ENCODE results near the gene THYN1.
A peak's percentile ranks its signal among the peaks of the same experiment; 100 is the strongest.
"Not testable (repeated sequence)": the region's sequence is repeated elsewhere in the genome, so short reads cannot be mapped to it uniquely, and the experiment has no call there.

The THYN1 gene

GRCh38 chr11:134275534-134276395 lies 22.6 kb upstream of the THYN1 start, which contains the start of gene GLB1L3:
GLB1L3 (plus strand) TSS chr11:134276379; CDS start chr11:134276741, 362 bp downstream.
- peak; percentile 62 to 67 for DNase-seq (ENCODE audit: low read depth in 1 of 2, low spot score in 1 of 2)

- no peak for DNase-seq (ENCODE audit: low read depth in 1 of 2, low spot score in 1 of 2)
These were observed 22.0 kb upstream of the THYN1 start for GRCh38 chr11:134275188-134275533.

DNA sequence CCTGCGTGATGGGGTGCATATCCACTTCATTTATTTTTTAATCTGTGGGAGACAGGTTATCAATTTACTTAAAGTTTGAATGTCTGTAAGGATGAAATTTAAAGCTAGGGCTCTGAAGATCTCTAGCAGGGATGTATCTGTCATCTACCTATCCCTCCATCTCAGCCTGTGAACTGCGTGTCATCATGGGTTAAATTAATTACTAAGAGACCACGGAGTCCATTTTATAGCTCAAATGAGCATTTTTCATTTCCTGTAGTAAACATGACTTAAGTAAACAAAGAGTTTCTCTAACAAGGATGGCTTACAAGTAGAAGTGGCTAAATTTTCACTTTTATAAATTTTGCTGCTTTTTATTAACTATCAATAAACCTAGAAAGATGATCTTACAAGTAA lies 20.2 kb upstream of the THYN1 start:
- DNase-seq (ENCODE audit: low read depth in 1 of 2, low spot score in 1 of 2): no peak

- DNase-seq (ENCODE audit: low read depth in 1 of 2, low spot score in 1 of 2): no peak
These were observed 19.5 kb upstream of the THYN1 start for GRCh38 chr11:134272381-134273316.

DNA sequence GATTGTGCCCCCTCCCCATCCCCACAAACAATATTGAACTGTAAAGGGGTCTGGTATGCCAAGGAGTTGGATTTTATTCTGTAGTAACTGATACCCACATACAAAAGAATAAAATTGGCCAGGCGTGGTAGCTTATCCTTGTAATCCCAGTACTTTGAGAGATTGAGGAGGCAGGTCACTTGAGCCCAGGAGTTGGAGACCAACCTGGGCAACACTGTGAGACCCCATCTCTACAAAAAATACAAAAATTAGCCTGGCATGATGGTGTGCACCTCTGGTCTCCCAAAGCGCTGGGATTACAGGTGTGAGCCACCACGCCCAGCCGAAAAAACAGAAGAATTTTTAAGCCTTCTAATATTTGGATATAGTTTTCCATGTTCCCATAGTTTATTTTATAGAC lies 18.8 kb upstream of the THYN1 start:
- DNase-seq (ENCODE audit: low read depth in 1 of 2, low spot score in 1 of 2): no peak

- no peak for DNase-seq (ENCODE audit: low read depth in 1 of 2, low spot score in 1 of 2)
These were observed 17.1 kb upstream of the THYN1 start for GRCh38 chr11:134270250-134270714.

- DNase-seq (ENCODE audit: low read depth in 1 of 2, low spot score in 1 of 2): no peak
These were observed 14.8 kb upstream of the THYN1 start for GRCh38 chr11:134267966-134268365.

DNA sequence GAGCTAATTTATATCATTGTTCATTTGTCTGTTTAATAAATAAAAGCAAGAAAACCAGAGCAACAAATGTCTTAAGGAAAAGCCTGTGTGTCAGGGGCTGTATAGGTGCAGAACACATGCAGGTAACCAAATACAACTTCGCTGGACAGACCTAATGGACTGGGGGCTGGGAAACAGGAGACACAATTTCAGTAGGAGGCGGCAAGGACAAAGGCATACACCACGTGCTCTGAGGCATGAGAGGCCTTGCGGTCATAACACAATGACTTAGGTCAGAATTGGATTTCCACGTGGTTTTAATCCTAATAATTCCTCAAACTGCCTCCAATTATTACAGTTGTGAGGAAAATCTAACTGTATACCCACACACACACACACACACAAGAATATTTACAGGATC lies 14.3 kb upstream of the THYN1 start:
- DNase-seq (ENCODE audit: low read depth in 1 of 2, low spot score in 1 of 2): no peak

GRCh38 chr11:134266841-134267251 lies 13.7 kb upstream of the THYN1 start:
- no peak for DNase-seq (ENCODE audit: low read depth in 1 of 2, low spot score in 1 of 2)

- DNase-seq (ENCODE audit: low read depth in 1 of 2, low spot score in 1 of 2): no peak
These were observed 13.3 kb upstream of the THYN1 start for GRCh38 chr11:134266440-134266839.

DNA sequence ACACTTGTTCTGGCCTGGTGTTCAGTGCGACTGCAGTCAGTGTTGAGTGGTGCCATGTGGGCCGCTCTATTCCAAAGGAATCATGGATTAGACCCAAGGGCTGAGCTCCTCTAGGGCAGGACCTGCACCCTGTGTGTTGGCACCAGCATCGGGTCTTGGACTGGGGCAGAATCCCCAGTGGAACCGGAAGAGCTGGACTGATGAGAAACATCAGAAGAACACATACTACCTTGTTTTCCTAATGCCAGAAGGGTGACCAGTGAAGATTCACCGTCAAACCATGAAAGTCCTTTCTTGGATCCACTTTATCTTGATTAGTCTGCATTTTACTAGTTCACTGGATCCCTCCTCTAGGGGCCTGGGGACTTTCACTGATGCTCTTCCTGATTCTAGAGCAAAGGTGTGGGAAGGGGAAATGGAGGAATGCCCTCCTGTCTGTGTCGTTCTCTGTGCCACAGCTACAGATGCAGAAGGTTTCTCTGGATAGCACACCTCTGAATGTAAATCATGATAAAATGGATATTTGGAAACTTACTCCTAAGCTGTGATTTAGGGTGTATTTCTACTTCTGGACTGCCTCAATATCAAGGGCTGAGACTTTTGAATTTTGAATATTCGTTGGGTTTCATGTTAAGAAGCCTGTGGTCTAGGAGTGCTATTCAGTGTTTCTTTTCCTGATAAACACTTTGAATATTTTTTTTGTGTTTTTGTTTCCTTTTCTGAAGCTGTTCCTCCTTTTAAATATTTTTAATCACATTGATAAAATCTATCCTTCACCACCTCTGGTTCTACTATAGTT lies 12.0 kb upstream of the THYN1 start:
- DNase-seq (ENCODE audit: low read depth in 1 of 2, low spot score in 1 of 2): no peak

DNA sequence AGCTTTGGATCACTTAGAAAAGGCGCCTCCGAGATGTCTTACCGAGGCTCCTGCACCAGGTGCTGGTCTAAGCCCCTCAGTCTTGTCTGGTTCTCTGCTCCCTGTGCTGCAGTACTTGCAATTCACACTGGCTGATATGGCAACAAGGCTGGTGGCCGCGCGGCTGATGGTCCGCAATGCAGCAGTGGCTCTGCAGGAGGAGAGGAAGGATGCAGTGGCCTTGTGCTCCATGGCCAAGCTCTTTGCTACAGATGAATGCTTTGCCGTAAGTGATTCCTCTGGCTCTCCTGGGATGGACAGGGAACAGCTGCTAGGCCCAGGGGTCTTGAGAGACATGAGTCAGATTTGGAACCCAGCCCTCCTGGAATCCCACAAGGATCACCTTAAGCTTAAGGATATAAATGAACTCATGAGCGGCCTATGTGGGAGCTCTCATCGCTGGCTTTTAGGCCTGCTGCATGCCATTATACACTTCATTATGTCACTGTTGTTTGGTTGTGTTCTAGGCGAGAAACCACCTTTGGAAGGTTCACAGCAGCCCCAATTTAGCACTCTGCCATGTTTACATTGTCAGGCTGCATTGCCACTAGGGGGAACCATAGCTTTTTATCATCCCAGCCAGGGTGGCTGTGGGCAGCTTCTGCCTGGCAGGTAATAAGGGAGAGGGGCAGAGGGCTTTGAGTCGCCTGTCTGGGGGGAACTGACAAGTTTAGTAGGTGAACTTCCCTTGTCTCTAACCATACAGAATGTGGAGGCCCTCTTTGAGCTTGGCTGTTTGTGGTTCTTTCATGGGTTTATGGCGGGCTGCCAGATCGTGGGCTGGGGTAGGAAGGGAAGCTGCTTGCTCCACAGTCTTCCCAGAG lies 8.7 kb upstream of the THYN1 start:
- no peak for DNase-seq (ENCODE audit: low read depth in 1 of 2, low spot score in 1 of 2)

DNA sequence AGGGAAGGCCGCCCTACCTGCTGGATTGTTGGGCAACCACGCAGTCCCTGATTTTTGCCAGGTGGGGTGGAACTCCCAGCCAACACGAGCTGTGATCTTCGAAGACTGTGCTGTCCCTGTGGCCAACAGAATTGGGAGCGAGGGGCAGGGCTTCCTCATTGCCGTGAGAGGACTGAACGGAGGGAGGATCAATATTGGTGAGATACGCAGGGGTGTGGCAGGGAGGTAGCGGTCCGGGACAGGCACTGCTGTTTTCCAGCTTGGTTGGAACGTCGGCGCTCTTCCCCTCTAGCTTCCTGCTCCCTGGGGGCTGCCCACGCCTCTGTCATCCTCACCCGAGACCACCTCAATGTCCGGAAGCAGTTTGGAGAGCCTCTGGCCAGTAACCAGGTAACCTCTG lies 7.8 kb upstream of the THYN1 start:
- no peak for DNase-seq (ENCODE audit: low read depth in 1 of 2, low spot score in 1 of 2)

DNA sequence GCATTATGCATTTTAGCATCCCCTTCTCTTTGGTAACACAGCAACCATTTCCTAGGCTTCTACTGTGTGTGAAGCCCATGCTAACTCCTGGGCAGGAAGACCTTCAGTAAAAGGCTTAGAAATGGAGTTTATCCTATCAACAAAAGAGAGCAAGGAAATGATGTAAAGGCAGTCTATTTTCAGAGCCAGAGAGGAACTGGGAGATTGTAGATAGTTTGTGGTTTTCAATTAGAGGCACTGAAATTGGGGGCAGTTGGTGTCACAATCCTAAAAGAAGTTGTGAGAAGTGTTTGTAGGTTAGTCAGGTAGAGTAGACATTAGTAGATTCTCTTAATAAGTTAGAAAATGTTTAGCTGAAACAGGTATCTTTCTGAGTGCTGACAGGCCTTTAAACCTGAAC lies 7.4 kb upstream of the THYN1 start:
- DNase-seq (ENCODE audit: low read depth in 1 of 2, low spot score in 1 of 2): no peak

DNA sequence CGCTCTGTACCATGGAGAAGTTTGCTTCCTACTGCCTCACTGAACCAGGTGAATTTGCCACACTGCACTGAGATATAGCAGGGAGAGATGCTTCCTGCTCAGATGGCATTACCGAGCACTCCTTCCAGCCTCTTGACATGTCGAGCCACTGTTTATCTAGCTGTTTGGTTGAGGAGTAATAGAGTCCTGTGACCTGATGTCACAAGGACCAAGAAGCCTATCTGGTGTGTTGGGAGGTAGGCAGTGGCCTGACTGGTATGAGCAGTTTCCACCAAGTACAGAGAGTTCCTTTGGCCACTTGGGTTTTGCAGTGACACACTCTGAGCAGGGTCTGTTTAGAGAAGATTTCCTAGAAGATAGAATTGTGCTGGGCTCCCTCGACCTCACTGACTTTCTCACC lies 5.4 kb upstream of the THYN1 start:
- no peak for DNase-seq (ENCODE audit: low read depth in 1 of 2, low spot score in 1 of 2)

DNA sequence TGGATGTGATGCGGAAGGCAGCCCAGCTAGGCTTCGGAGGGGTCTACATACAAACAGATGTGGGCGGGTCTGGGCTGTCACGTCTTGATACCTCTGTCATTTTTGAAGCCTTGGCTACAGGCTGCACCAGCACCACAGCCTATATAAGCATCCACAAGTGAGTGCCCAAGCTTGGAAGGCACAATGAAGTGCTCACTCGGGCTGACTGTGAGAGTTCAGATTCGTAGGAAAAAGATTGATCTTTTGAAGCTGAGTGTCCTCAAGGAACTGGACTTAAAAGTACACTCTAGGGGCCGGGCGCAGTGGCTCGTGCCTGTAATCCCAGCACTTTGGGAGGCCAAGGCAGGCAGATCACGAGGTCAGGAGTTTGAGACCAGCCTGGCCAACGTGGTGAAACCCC lies 3.9 kb upstream of the THYN1 start:
- no peak for DNase-seq (ENCODE audit: low read depth in 1 of 2, low spot score in 1 of 2)

GRCh38 chr11:134255184-134255561 lies 2.0 kb upstream of the THYN1 start:
- not testable (repeated sequence) for DNase-seq (ENCODE audit: low read depth in 1 of 2, low spot score in 1 of 2)

DNA sequence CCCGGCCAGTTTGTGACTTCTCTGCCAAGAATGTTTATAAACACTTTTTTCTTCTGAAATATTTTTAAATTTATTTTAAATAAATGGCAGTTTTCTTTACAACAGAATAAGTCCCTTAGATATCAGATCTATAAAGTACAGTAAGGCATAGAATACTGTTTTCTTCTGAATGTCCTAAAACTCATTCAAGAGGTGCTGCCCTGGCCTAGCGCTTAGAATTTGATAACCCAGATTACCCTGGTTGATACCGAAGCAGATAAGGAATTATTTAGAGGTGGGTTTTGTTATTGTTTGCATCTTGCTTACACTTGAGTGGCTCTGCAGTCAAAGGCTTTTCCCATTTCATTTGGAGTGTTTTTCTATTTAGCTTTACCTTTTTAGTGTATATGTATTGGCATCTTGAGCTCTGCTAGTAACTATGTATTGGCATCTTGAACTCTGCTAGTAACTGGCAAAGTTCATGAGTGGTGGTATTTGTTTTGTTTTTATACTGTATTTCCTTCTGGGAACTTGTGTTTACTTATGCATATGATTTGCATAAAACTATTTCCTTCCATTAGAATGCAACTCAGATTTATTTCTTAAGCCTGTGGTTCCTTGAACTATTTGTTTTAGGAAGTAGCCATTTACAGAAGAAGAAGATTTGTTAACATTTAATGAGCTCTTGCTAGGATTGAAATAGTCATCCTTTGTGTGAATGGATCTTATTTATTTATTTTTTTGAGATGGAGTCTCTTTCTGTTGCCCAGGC lies 1.5 kb upstream of the THYN1 start:
- DNase-seq (ENCODE audit: low read depth in 1 of 2, low spot score in 1 of 2): no peak

DNA sequence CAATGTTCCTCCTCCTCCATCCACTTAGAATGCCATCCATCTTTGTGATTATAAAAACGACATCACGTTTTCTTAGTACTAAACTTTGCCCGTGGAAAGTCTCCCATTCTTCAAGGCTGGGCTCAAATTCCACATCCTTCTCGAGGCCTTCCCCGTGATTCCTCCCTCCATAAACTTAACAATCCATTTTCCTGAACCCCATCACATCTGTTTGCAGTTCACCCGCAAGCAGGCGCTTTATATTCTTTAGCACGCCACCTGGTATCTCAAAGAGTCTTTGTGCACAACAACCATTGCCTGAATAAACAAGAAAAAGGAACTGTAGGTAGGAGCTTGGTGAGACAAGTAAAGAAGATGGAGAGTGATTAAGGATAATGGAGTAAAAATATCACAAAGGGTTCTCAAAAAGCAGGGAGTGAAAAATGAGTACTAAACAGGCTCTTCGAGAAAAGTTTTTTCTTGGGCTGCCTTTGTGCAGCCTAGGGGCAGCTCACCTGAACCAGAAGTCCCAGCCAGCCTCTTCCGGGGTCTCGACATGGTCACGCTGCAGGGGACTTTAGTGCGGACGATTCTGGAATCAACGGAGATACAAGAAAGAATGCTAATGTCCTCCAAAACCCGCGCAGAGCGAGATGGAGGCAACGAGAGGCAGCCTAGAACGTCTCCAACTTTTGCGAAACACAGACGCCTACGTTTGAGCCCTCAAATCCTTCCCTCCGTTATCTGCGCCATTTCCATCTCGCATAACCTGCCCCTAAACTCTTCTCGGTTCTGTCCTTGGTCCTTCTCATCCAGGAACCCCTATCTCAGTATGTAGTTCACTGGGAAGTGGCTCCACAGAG lies 585 bp downstream of the THYN1 start:
- no peak for DNase-seq (ENCODE audit: low read depth in 1 of 2, low spot score in 1 of 2)
